Measurements from ENCODE around the gene DDIT4.

Gene DDIT4

GRCh38 chr10:72319416-72320254 lies 45.9 kb downstream of the DDIT4 start:
- DNase-seq: peak; percentile 78

- no peak for DNase-seq
These were observed 47.0 kb downstream of the DDIT4 start for GRCh38 chr10:72320676-72321247.

- no peak for DNase-seq
These were observed 47.7 kb downstream of the DDIT4 start for GRCh38 chr10:72321248-72322029.

- DNase-seq: no peak
These were observed 48.2 kb downstream of the DDIT4 start for GRCh38 chr10:72322030-72322279.

GRCh38 chr10:72322280-72323058 lies 48.7 kb downstream of the DDIT4 start:
- no peak for DNase-seq

- no peak for DNase-seq
These were observed 49.5 kb downstream of the DDIT4 start for GRCh38 chr10:72323108-72323749.

GRCh38 chr10:72323771-72324191 lies 50.1 kb downstream of the DDIT4 start:
- DNase-seq: no peak
